Activated T-cell treated with anti-CD3 and anti-CD28 coated beads, Interleukin-2, amount 50 U/mL, for 4 hours (primary cell): ENCODE results near the gene ARID3A. TPM values are rescaled to one million over a fixed set of nuclear protein-coding genes. Genes with fewer than 3 reads are reported as not detected.

Experiments
- total RNA-seq, 3 donors: library from RNA; stranded (reverse); gene quantifications; one replicate each; pipeline ENCODE4 v1.2.1, GENCODE V29; 2021

Gene ARID3A
- total RNA-seq, 3 donors from 2014 or later = 7.3 to 13.2 (median 10.0) TPM

Other genes with a start within 250 kb of the ARID3A start
- gene FSTL3, start 249.6 kb upstream of the ARID3A start, total RNA-seq = 1 to 10 TPM; 8.0 to 9.9 (median 8.3) TPM
- gene PRSS57, start 230.6 kb upstream of the ARID3A start, total RNA-seq = under 1 TPM in 2 of 3 donors, not detected in 1; 0.87 to 0.94 TPM
- gene PALM, start 217.1 kb upstream of the ARID3A start, total RNA-seq = under 1 TPM; 0.26 to 0.61 (median 0.27) TPM
- gene MISP, start 174.9 kb upstream of the ARID3A start, total RNA-seq = under 1 TPM in 1 of 3 donors, not detected in 2; 0.08 TPM
- gene PTBP1, start 128.6 kb upstream of the ARID3A start, total RNA-seq = 1,000 to 10,000 TPM; 1,071 to 1,170 (median 1,104) TPM
- gene PLPPR3, start 104.1 kb upstream of the ARID3A start, total RNA-seq = under 1 TPM in 1 of 3 donors, not detected in 2; 0.24 TPM
- gene AZU1, start 98.2 kb upstream of the ARID3A start, total RNA-seq = not detected
- gene PRTN3, start 85.0 kb upstream of the ARID3A start, total RNA-seq = not detected
- gene ELANE, start 73.7 kb upstream of the ARID3A start, total RNA-seq = not detected
- 1 to 10 TPM in 2 of 3 donors, under 1 TPM in 1; 0.49 to 1.9 (median 1.1) TPM for gene CFD, start 66.4 kb upstream of the ARID3A start, total RNA-seq
- 10 to 100 TPM; 70.4 to 73.9 (median 73.6) TPM for gene MED16, start 32.8 kb upstream of the ARID3A start, total RNA-seq
- gene RNU6-9, start 32.6 kb upstream of the ARID3A start, total RNA-seq = not detected
- gene R3HDM4, start 12.8 kb upstream of the ARID3A start, total RNA-seq = 10 to 100 TPM; 92.3 to 97.7 (median 96.3) TPM
- 1 to 10 TPM; 2.9 to 5.1 (median 3.3) TPM for gene KISS1R, start 8.7 kb upstream of the ARID3A start, total RNA-seq
- gene WDR18, start 58.3 kb downstream of the ARID3A start, total RNA-seq = 100 to 1,000 TPM; 163 to 217 (median 199) TPM
- gene GRIN3B, start 74.4 kb downstream of the ARID3A start, total RNA-seq = under 1 TPM; 0.05 to 0.19 (median 0.08) TPM
- 100 to 1,000 TPM; 197 to 210 (median 204) TPM for gene TMEM259, start 95.1 kb downstream of the ARID3A start, total RNA-seq
- gene RNU6-2, start 95.5 kb downstream of the ARID3A start, total RNA-seq = not detected
- 10 to 100 TPM; 52.3 to 69.3 (median 57.8) TPM for gene CNN2, start 100.6 kb downstream of the ARID3A start, total RNA-seq
- 1 to 10 TPM; 7.1 to 8.7 (median 8.6) TPM for gene ABCA7, start 114.1 kb downstream of the ARID3A start, total RNA-seq
- 100 to 1,000 TPM; 128 to 133 (median 133) TPM for gene ARHGAP45, start 141.1 kb downstream of the ARID3A start, total RNA-seq
- 100 to 1,000 TPM; 303 to 380 (median 323) TPM for gene POLR2E, start 169.3 kb downstream of the ARID3A start, total RNA-seq
- 100 to 1,000 TPM; 148 to 165 (median 162) TPM for gene GPX4, start 178.0 kb downstream of the ARID3A start, total RNA-seq
- 100 to 1,000 TPM; 134 to 140 (median 139) TPM for gene SBNO2, start 248.2 kb downstream of the ARID3A start, total RNA-seq